Measurements from ENCODE around the gene PLOD1. TPM values are rescaled to one million over a fixed set of nuclear protein-coding genes. Genes with fewer than 3 reads are reported as not detected.
"Not testable (repeated sequence)": the region's sequence is repeated elsewhere in the genome, so short reads cannot be mapped to it uniquely, and the experiment has no call there.

The PLOD1 gene
- total and polyA plus RNA-seq, 4 donors = 48.0 to 82.9 (median 63.9) TPM

DNA sequence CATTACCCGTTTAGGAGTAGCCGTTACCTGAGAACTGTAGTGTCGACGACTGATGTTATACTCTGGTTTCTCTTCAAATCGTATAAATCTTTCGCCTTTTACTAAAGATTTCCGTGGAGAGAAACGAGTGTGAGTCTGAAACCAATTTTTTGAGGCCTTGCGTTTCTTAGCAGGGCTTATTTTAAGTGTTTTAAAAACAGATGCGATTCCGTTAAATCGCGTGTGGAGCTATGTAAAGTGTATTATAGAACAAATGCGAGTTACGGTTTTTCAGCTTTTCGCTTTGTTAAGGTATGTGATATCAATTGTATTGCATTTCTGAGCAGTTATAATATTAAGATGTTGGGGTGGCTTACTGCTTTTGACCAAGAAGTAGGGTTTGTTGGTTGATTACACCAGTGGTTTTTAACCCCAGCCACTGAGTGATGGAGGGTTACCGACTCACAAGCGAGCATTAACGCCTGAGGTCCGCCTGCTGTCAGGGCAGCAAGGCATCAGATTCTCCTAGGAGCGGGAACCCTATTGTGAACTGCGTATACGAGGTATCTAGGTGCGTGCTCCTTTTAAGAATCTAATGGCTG, 26.3 kb upstream of the PLOD1 start:
- Histone ChIP-seq H3K9ac (ENCODE audit: low read depth in 1 of 2, low read length in 2 of 2) (peak overlapping the region; percentile 74 to 75), H3K9me3 (ENCODE audit: control insufficient read depth in 4 of 4, low read length in 3 of 4) (no peaks in the 10 kb centered on the region), H3K27ac (ENCODE audit: low read depth in 1 of 2, low read length in 2 of 2) (peak overlapping the region; percentile 95 to 100), H3K4me1 (ENCODE audit: control insufficient read depth in 4 of 4, insufficient read depth in 4 of 4, low read length in 3 of 4) (peaks cover 1 to 10% (median 4%) of the 10 kb centered on the region in 4 donors), H3K4me3 (ENCODE audit: low read depth in 1 of 3, low read length in 3 of 3) (peak overlapping the region; percentile 55 to 81 (median 61)), H3K36me3 (ENCODE audit: control insufficient read depth in 4 of 4, insufficient read depth in 3 of 4, low read depth in 1 of 4, low read length in 3 of 4) (no peaks in the 10 kb centered on the region), H3K27me3 (ENCODE audit: control insufficient read depth in 4 of 4, insufficient read depth in 4 of 4, low read length in 3 of 4) (no peaks in the 10 kb centered on the region)
- under 1% methylated on average over 24 of the region's 24 CpGs for WGBS
- TF ChIP-seq RAD21 (IDR thresholded peaks at IDR 0.05) = peak in 1 of 2 donors; percentile 2
- TF ChIP-seq TAF1 (conservative IDR thresholded peaks at IDR 0.05) = peak; percentile 86
- no peak for TF ChIP-seq HNF4G (IDR thresholded peaks at IDR 0.05)
- TF ChIP-seq RXRA (IDR thresholded peaks at IDR 0.05) = peak; percentile 63 to 96
- peak; percentile 71 for TF ChIP-seq REST (IDR thresholded peaks at IDR 0.05)
- TF ChIP-seq, protein P1, sequence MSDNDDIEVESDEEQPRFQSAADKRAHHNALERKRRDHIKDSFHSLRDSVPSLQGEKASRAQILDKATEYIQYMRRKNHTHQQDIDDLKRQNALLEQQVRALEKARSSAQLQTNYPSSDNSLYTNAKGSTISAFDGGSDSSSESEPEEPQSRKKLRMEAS (IDR thresholded peaks at IDR 0.05) = peak; percentile 65
- TF ChIP-seq ZBTB33 (IDR thresholded peaks at IDR 0.05) = peak; percentile 87
- TF ChIP-seq NR2F2 (IDR thresholded peaks at IDR 0.05) = no peak
- peak; percentile 55 for TF ChIP-seq YY1 (IDR thresholded peaks at IDR 0.05)
- TF ChIP-seq, protein P2, sequence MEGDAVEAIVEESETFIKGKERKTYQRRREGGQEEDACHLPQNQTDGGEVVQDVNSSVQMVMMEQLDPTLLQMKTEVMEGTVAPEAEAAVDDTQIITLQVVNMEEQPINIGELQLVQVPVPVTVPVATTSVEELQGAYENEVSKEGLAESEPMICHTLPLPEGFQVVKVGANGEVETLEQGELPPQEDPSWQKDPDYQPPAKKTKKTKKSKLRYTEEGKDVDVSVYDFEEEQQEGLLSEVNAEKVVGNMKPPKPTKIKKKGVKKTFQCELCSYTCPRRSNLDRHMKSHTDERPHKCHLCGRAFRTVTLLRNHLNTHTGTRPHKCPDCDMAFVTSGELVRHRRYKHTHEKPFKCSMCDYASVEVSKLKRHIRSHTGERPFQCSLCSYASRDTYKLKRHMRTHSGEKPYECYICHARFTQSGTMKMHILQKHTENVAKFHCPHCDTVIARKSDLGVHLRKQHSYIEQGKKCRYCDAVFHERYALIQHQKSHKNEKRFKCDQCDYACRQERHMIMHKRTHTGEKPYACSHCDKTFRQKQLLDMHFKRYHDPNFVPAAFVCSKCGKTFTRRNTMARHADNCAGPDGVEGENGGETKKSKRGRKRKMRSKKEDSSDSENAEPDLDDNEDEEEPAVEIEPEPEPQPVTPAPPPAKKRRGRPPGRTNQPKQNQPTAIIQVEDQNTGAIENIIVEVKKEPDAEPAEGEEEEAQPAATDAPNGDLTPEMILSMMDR (IDR thresholded peaks at IDR 0.05; ENCODE audit: low read depth, low read length, missing input control) = no peak
- no peak for TF ChIP-seq FOXA2 (IDR thresholded peaks at IDR 0.05)
- peak; percentile 87 for TF ChIP-seq SP1 (IDR thresholded peaks at IDR 0.05)
- peak; percentile 14 to 47 for TF ChIP-seq EGR1 (IDR thresholded peaks at IDR 0.05; ENCODE audit: low read depth in 2 of 2)
- TF ChIP-seq HNF4A (conservative IDR thresholded peaks at IDR 0.05) = peak; percentile 40 to 81
- TF ChIP-seq, protein P3, sequence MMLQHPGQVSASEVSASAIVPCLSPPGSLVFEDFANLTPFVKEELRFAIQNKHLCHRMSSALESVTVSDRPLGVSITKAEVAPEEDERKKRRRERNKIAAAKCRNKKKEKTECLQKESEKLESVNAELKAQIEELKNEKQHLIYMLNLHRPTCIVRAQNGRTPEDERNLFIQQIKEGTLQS (IDR thresholded peaks at IDR 0.05) = peak; percentile 72
- TF ChIP-seq GABPA (IDR thresholded peaks at IDR 0.05 in 1 of 2, conservative IDR thresholded peaks at IDR 0.05 in 1 of 2) = no peak
- TF ChIP-seq JUND (IDR thresholded peaks at IDR 0.05) = peak; percentile 43 to 81
- no peak for TF ChIP-seq FOXA1 (IDR thresholded peaks at IDR 0.05)
- DNase-seq (ENCODE audit: low spot score) = no peak

- not testable (repeated sequence) for H3K27ac ChIP-seq (ENCODE audit: low read depth in 1 of 2, low read length in 2 of 2); H3K4me3 ChIP-seq (ENCODE audit: low read depth in 1 of 3, low read length in 3 of 3); H3K9me3 ChIP-seq (ENCODE audit: control insufficient read depth in 4 of 4, low read length in 3 of 4); H3K36me3 ChIP-seq (ENCODE audit: control insufficient read depth in 4 of 4, insufficient read depth in 3 of 4, low read depth in 1 of 4, low read length in 3 of 4); H3K27me3 ChIP-seq (ENCODE audit: control insufficient read depth in 4 of 4, insufficient read depth in 4 of 4, low read length in 3 of 4); DNase-seq (ENCODE audit: low spot score); H3K9ac ChIP-seq (ENCODE audit: low read depth in 1 of 2, low read length in 2 of 2)
- peaks cover 1 to 14% (median 7%) of the 10 kb centered on the region in 4 donors for H3K4me1 ChIP-seq (ENCODE audit: control insufficient read depth in 4 of 4, insufficient read depth in 4 of 4, low read length in 3 of 4)
- 81% methylated on average over 6 of the region's 6 CpGs for WGBS
Measured at GRCh38 chr1:11910914-11911228, 23.6 kb upstream of the PLOD1 start.
